SK-N-MC (cell line): ENCODE data around the gene GPR89B.

Source experiments
- EZH2 ChIP-seq: fragments of 200-600 bp; sonication (generic); IDR thresholded peaks from one replicate; pipeline ENCODE4 v1.6.1; 2017; ENCODE audit warnings: antibody characterized with exemption
- FOXP2 ChIP-seq: optimal IDR thresholded peaks from 2 replicates; pipeline ENCODE3; 2011; ENCODE audit warnings: mild to moderate bottlenecking, moderate library complexity; ENCODE audit not compliant: insufficient read depth; ENCODE audit errors: extremely low read length, control extremely low read depth
- POLR2AphosphoS5 ChIP-seq: IDR thresholded peaks from 2 replicates; pipeline ENCODE4 v1.6.1; 2012; ENCODE audit warnings: mild to moderate bottlenecking, low read depth, low read length, borderline replicate concordance

- no peak for TF ChIP-seq EZH2
- TF ChIP-seq POLR2AphosphoS5: no peak
- TF ChIP-seq FOXP2: no peak
Measured at GRCh38 chr1:148010527-148010926, 82.3 kb downstream of the GPR89B start.
